Measurements from ENCODE around the gene HCN3.
"Not testable (repeated sequence)": the region's sequence is repeated elsewhere in the genome, so short reads cannot be mapped to it uniquely, and the experiment has no call there.

HCN3 gene

GRCh38 chr1:155277070-155277901 is at the start of gene HCN3:
Gene HCN3 (plus strand): TSS chr1:155277463. CDS start chr1:155277591, 128 bp downstream.
- peak; percentile 99 for DNase-seq

DNA sequence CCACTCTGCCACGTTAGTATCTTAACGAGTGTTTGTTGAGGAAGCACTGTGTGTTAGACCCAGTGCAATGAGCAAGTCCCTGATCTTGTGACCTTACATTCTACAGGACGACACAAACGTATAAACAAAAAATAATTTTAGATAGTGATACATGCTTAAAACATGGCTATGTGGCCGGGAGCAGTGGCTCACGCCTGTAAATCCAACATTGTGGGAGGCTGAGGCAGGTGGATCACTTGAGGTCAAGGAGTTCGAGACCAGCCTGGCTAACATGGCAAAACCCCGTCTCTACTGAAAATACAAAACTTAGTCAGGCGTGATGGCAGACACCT is 49.2 kb upstream of the HCN3 start:
- DNase-seq, result no peak

DNA sequence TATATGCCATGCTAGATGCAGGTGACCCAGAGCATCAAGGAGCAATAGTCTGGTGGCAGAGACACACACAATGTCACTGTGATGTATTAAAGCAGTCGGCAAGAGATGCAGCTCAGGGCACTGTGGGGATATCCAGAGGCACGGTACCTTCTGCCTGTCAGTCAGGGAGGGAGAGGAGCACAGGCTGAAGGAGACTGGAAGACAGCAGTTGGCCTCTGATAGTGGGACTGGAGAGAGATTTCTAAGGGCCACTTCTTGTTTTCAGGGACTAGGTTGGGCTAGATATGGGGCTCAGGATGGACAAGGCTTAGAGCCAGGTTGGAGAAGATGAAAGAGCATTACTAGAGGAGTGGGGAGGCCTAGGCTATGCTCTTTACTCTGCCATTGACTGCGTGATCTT is 46.0 kb upstream of the HCN3 start:
- DNase-seq, result not testable (repeated sequence)

- not testable (repeated sequence) for DNase-seq
These were observed 45.0 kb upstream of the HCN3 start for GRCh38 chr1:155232001-155232978.

DNA sequence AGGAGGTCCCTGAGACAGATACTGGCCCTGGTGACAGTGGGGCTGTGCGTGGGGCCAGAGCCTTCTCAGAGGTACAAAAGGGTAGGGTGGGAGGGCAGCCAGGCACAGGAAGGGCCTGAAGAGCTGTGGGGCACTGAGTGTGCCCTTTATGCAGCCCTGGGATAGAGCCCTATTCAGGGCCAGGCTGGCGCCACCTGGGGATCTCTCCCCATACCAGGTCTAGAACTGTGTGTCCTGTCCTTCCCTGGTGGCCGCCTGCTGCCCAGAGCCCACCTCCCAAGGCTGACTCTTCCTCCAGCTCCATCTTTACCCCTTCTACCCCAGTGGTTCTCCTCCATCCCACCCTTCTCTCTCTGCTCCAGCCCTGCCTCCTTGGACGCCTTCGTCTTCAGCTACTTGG is 43.8 kb upstream of the HCN3 start:
- DNase-seq, result not testable (repeated sequence)

GRCh38 chr1:155235375-155235774 is 41.9 kb upstream of the HCN3 start:
- not testable (repeated sequence) for DNase-seq

- DNase-seq, result no peak
These were observed 40.8 kb upstream of the HCN3 start for GRCh38 chr1:155236451-155236850.

DNA sequence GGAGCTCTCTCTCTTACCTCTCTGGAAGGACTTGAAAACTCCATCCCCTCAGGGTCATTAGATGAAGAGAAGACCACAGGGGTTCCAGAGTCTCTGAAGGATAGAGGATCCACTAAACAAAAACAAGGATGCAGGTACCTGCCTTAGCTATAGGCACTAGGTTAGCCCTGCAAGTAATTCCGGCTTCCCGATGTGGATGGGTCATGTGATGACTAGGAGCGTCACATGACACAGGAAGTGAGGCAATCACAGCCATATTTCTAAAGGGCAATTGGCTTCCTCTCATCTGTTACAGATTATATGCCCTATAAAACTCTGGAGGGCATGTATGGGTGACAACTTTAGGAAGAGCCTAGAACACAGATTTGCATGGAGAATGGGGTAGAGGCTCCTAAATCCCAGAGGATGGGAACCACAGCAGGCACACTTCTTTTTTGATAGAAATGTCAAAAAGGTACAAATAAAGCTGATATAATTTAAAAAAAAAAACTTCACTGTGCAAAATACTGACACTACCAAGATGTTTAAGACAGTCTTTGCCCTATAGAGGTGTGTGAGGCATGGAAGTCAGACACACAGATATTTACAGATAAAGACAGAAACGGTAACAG is 36.1 kb upstream of the HCN3 start:
- DNase-seq, result peak; percentile 81

- DNase-seq, result no peak
These were observed 35.4 kb upstream of the HCN3 start for GRCh38 chr1:155241841-155242264.

DNA sequence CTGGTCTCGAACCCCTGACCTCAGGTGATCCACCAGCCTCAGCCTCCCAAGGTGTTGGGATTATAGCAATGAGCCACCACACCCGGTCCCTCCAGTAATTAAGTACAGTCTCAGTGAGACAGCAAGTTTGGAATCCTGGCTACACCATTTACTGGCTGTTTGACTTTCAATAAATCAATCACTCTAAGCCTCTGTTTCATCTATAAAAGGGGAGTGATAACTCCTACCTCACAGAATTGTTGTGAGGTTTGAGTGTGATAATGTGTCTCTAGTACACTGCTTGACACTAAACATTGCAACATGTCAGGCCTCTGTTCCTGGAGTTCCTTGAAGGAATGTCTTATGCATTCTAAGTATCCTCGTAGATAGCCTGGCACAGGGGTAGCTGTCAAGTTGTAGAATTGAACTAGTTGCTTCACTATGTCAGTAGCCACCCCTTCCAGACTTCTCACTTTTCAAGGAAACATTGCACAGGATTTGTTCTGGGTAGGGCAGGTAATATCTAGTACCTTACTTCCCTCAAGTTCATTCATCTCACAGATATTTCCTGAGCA is 34.4 kb upstream of the HCN3 start:
- no peak for DNase-seq

- DNase-seq, result peak; percentile 99
These were observed 32.7 kb upstream of the HCN3 start for GRCh38 chr1:155244368-155245162.

DNA sequence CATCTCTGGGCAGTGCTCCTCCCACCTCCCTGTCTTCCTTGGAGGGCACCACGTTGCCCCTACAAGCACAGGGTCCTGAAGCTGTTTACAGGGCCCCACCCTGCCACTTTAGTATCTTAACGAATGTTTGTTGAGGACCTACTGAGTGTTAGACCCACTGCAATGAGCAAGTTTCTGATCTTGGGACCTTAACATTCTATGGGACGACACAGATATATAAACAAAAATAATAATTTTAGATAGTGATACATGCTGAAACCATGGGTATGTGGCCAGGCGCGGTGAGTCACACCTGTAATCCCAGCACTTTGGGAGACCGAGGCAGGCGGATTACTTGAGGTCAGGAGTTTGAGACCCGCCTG is 32.1 kb upstream of the HCN3 start:
- no peak for DNase-seq

DNA sequence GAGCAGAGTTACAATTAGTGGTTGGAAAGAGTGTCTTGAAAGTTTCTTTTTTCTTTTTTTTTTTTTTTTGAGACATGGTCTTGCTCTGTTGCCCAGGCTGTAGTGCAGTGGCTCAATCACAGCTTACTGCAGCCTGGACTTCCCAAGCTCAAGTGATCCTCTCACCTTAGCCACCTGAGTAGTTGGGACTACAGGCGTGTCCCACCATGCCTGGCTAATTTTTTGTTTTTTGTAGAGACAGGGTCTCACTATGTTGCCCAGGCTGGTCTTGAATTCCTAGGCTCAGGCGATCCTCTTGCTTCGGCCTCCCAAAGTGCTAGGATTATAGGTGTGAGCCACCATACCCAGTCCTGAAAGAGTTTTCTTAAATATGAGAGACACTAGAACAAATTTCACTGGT is 30.5 kb upstream of the HCN3 start:
- DNase-seq, result not testable (repeated sequence)

GRCh38 chr1:155247667-155248553 is 29.4 kb upstream of the HCN3 start:
- no peak for DNase-seq

DNA sequence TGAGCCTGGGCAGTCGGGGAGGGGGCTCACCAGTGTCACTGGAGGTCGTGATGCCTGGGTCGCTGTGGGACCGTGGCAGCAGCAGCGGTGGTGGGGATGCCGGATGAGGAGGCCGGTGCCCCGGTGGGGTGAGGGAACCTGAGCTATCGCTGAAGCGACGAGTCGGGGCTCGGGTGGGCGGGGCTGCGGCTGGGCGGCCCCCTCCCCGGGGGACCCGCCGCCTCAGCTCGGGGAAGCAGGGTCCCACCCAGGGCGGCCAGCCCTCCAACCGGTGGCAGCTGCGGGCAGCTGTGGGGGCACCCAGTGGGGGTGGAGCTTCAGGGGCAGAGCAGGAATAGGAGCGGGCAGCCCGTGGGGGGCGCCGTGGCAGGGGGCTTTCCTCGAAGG is 27.0 kb upstream of the HCN3 start:
- DNase-seq, result no peak

- peak; percentile 98 for DNase-seq
These were observed 26.4 kb upstream of the HCN3 start for GRCh38 chr1:155250633-155251449.

DNA sequence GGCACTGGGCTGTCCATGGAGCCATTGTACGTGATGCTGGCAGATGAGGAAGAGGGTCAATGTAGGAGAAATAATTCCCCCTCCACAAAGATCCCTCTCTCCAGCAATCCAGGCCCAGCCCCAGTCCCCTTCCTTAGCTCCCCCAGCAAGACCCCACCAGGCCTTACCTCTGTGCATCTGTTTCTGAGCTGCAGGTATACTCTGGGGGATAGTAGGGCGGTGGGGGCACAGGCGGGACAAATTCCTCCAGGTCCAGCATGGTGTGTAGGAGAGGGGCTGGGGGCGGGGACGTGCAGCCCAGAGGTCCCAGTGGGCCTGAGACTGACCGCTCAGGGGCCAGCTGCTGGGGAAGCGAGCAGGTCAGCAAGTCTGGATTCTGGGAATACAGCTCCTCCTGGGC is 25.7 kb upstream of the HCN3 start:
- DNase-seq, result no peak

DNA sequence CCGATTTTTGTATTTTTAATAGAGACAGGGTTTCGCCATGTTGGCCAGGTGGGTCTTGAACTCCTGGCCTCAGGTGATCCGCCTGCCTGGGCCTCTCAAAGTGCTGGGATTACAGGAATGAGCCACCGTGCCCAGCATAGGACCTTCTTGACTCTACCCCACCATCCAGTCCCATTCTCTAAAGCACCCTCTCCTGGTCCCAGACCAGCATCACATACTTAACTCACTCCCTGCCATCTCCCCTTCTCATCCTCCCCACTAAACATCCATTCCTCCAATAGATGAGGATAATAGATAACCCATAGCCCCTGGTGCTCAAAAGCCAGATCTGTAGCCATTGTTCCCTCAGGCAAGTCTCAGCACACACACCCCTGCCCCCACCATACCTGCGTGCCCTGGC is 24.1 kb upstream of the HCN3 start:
- DNase-seq, result no peak

DNA sequence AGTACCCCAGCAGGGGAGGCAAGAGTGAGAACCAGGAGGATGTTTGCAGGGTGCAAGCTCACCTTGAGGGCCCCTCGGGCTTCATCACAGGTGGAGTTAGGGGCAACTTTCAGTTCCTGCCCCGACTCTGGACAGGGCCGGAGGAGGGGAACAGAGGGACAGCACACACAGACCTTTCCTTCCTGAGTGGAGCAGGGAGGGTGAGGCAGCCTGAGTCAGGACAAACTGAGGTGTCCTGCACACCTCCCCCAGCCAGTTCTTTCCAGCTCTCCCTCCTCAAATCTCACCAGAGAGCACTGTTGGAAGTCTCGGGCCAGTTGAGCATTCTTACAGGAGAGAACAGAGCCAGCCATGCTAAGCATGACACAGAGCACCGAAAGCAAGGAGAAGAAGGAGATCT is 23.5 kb upstream of the HCN3 start:
- DNase-seq, result no peak

DNA sequence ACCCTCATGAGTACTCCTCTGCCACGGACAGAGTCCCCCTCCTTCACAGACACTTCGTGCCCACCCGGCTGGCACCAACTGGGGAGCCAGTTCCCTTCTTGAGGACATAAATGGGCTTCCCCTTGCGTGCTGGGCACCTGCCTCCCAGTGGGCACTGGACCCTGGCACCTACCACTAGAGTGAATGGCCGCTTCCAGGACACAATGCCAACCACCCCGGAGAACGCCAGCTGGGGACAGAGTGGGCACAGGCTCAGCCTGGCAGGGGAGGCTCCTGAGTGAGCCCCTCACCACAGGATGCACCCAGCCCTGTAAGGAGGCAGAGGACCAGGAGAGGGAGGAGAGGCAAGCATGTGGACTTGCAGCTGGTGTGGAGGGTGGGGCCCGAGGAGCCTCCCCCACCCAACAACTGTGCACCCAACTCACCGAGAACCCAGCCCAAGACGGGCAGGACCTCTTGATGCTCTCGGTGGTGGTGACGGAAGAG is 23.0 kb upstream of the HCN3 start:
- DNase-seq, result no peak
